H54 (cell line): Measurements from ENCODE around the gene MAD1L1.

ENCODE experiments used
- DNase-seq: peaks from one replicate; pipeline ENCODE4 v3.0.0; 2011; ENCODE audit warnings: low spot score, mixed read lengths; ENCODE audit not compliant: insufficient read length
- FAIRE-seq: peaks from 3 replicates; lab custom pipeline; 2011; peaks lifted over from hg19 to GRCh38; lab: Jason Lieb, UNC
- POLR2A ChIP-seq: IDR thresholded peaks from 2 replicates; pipeline ENCODE4 v1.6.1; 2011; ENCODE audit warnings: low read depth, mild to moderate bottlenecking, low read length

The MAD1L1 gene

GRCh38 chr7:1995426-1995825 is 237.3 kb downstream of the MAD1L1 start:
- no peak for FAIRE-seq
- no peak for TF ChIP-seq POLR2A
- DNase-seq = no peak

GRCh38 chr7:1994931-1995330 is 237.8 kb downstream of the MAD1L1 start:
- FAIRE-seq (no peak), DNase-seq (no peak)
- no peak for TF ChIP-seq POLR2A

GRCh38 chr7:1993776-1994740 is 238.7 kb downstream of the MAD1L1 start:
- DNase-seq (no peak), FAIRE-seq (no peak)
- TF ChIP-seq POLR2A = no peak

GRCh38 chr7:1993031-1993695 is 239.6 kb downstream of the MAD1L1 start:
- no peak for FAIRE-seq
- no peak for TF ChIP-seq POLR2A
- no peak for DNase-seq

GRCh38 chr7:1992554-1992953 is 240.2 kb downstream of the MAD1L1 start:
- no peak for DNase-seq
- no peak for FAIRE-seq
- no peak for TF ChIP-seq POLR2A

GRCh38 chr7:1990001-1990670 is 242.6 kb downstream of the MAD1L1 start:
- DNase-seq = no peak
- FAIRE-seq = no peak
- TF ChIP-seq POLR2A = no peak

GRCh38 chr7:1989049-1989860 is 243.5 kb downstream of the MAD1L1 start:
- FAIRE-seq = no peak
- no peak for DNase-seq
- TF ChIP-seq POLR2A = no peak

- FAIRE-seq (no peak), DNase-seq (no peak)
- no peak for TF ChIP-seq POLR2A
Observed at GRCh38 chr7:1988533-1988930, 244.2 kb downstream of the MAD1L1 start.

- DNase-seq (no peak), FAIRE-seq (no peak)
- no peak for TF ChIP-seq POLR2A
Observed at GRCh38 chr7:1987591-1988532, 244.9 kb downstream of the MAD1L1 start.

- DNase-seq (no peak), FAIRE-seq (no peak)
- TF ChIP-seq POLR2A = no peak
Observed at GRCh38 chr7:1987084-1987535, 245.6 kb downstream of the MAD1L1 start.

GRCh38 chr7:1986366-1987083 is 246.2 kb downstream of the MAD1L1 start:
- no peak for TF ChIP-seq POLR2A
- no peak for FAIRE-seq

More at GRCh38 chr7:1986366-1987083, 246.2 kb downstream of the MAD1L1 start:
- no peak for DNase-seq
